ENCODE results near the gene NTF3.

The NTF3 gene

DNA sequence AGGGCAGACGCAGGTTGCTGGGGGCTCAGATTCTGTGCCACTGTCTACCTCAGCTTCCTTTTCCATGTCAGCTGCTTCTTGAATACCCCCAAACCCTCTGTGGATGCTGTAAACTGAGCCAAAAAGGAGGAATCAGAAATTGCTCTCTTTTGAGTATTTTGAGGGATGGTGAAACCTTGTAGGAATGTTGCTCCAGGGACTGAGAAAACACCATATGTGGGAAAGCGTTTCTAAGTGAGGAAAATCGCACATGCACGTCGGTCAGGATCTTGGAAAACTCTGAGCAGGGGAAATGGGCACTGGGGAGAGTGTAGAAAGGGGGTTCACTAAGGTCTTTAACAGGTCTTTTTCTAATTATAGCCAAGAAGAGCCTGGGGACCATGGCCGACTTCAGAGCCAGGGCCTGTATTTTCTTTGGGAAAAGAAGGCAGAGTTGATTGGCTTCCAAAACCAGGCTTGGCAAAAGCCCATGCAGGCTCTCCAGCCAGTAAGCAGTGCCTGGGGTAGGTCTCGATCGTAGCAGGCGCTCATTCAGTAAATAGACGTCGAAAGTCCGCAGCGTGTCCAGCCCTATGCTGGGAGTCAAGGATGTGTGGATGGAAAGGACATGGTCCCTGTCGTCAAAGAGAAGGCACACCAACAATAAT, 58.0 kb downstream of the NTF3 start:
- no peak for DNase-seq

DNA sequence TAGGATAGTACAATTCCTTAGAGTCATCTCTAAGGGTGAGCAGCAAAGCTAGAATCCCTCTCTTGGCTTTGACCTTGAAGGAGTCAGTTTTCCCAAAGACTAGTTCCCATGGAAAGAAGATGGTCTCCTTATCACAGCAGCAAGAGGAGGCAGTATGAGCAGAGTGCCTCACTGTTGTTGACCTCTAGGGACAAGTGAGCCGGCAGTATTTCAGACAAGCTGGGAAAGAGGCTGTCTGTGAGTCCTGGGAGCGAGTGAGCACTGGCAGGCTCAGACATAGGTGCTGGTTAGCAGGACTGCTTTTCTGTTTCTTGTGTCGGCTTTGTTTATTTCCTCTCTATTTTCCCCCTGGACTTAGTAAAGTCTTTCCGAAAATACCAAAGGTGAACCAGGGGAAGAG, 60.7 kb downstream of the NTF3 start:
- DNase-seq: no peak

DNA sequence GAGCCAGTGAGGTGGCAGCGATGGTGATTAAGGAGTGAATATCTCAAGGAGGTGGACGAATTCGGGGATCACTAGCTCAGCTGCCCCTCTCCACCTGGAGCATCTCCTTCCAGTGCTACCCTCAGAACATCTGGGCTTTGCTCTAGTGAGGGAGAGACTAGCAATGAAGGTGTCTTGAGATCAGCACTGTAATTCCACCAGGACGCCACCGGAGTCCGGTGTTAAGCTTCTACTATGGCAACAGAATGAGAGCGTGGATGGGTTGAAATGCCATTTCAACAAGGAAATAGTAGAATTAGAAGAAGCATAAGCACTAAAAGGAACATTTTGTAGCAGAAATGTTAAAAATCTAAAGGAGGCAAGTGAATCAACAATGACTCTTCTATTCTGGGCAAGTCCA, 61.1 kb downstream of the NTF3 start:
- no peak for DNase-seq

DNA sequence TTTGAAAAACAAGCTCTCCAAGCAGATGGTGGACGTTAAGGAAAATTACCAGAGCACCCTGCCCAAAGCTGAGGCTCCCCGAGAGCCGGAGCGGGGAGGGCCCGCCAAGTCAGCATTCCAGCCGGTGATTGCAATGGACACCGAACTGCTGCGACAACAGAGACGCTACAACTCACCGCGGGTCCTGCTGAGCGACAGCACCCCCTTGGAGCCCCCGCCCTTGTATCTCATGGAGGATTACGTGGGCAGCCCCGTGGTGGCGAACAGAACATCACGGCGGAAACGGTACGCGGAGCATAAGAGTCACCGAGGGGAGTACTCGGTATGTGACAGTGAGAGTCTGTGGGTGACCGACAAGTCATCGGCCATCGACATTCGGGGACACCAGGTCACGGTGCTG, 62.4 kb downstream of the NTF3 start:
- DNase-seq: no peak

DNA sequence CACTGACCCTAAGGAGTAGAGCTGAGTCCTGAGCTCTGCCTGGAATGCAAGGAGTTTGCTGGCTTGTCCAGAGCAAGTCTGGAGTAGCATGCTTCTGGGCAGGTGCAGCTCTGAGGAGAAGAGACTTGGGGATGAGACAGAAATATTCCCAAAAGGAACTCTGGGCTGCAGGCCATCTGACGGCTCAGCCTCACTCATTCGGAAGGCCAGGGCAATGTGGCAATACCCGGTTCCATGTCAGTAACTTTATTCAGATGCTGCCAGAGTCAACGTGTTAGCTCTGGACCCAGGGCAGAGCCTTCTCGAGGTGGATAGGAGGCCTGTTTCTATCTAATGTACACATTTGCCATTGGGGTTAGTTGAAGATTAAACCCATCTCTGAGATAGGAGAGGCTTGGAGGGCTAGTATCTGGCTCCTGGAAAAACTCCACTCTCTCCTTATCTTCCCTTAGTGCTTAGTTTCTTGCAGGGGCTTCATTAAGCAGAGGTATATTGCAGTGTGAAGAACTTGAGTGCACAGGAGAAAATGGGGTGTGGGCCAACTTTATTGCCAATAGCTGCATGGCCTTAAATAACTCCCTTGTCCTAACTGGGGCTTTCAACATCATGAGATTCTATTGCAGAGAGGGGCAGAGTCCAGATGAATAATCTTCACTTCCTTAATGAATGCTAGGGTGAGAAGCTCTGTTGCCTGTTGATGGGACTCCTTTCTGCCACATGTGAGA, 65.6 kb downstream of the NTF3 start:
- DNase-seq: no peak

DNA sequence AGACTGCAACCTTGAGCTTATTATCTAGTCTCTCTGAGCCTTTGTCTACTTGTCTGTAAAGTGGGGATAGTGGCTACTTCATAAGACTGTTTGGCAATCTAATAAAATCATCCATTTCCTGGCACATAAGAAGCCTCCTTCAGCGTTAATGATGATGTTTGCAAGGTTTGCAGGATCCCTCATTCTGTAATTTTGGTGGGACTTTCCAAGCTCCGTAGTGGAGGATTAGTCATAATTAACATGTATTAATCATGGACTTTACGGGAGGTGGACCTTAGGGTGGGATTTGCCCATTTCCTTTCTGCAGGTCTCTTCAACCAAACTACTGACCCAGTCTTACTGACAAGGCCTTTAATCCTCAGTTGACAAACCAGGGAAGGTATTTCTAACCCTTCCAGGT, 66.2 kb downstream of the NTF3 start:
- DNase-seq: no peak

DNA sequence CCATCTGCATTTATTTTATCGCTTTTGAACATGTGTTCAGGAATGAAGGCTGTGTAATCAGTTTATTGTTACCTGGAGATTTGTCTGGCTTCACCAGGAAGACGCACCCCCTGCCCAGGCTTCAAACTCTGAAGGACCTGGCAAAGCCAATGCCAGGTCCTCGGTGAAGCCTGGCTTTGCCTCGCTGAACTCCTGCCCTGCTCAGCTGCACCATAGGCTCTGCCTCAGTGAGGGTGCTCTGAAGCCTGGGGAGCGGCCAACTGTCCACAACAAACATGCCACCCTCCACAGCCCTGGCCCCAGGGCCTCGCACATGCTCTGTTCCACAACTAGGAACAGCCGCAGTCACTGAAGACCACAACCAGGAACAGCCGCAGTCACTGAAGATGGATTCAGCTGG, 66.9 kb downstream of the NTF3 start:
- DNase-seq: no peak

DNA sequence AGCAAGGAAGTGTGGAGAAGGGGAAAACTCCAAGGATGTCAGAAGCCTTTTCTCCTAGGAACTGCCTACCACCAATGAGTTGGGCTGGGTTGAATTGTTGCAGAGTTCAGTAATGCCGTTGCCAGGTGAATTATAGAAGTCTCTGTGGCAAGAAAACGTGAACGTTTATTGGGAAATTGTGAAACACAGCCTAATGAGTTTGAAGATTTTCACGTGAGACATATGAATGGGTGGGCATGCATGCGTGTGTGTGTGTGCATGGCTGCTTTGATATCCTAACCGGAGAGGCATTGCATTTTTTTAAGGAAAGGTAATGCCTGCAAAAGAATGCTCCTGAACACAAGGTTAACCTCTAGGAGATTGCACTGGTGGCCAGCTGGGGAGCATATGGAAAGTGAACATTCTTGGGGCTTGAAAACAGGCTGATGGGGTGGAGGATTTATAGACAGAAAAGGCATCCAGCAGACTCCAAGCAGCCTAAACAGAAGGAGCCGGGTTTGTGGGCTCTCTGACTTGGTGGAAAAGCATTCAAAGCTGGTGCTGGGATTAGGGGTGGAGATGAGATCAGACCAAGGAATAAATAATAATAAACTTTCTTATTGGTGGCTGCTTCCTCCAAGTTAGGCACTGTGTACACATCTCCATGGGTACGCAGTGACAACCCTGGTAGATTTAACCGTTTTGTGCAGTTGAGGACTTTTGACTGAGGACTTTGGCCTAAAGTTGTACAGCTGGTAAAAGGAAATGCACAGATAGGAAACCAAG, 67.8 kb downstream of the NTF3 start:
- no peak for DNase-seq

DNA sequence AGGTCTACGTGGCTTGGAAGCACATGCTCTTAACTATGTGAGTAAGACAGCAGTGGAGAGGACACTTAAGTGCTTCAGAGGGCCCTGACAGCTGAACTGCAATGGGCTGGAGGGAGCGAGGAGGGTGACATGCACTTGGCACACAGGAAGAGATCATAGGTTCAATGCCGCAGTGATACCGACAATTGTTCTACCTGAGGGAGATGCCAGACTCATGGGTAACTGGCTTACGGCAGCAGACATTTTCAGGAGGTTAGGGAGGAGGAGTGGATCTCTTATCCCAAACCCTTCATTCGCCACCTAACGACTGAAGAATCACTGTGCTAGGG, 68.4 kb downstream of the NTF3 start:
- no peak for DNase-seq

DNA sequence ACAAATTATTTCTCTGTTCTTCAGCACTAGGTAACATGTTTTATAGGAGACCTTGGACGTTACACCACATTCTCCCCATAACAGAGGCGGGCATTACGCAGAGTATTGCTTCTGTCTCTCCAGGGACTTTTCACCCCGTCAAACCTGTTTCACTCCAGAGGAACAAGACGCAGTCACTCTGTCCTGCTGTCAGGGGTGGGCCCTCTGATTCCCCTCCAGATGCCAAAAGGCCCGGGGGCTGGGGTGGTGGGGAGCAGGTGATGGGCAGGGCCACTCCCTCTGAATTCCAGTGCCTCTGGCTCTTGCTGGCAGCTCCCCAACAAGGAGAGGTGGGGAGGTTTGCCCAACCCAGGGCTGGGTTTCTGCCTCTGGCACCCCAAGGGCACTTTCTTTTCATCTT, 71.9 kb downstream of the NTF3 start:
- no peak for DNase-seq

DNA sequence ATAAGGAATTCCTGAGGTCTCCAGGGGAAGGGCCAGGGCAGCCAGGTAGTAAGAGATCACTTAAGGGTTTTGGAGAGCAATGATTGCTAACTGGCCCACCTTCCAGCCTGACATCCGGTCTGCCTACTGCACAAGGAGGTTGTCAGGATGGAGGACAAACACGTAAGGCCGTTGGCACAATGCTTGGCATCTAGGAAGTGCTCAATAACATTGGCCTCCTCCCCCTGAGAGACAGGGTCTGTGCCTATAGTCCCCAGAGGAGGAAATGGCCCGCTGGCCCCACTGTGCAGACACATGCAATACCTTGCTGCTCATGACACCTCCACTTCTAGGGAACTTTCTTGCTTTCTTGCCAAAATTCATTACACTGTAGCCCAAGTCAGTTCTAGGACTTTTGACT, 73.2 kb downstream of the NTF3 start:
- DNase-seq: no peak

DNA sequence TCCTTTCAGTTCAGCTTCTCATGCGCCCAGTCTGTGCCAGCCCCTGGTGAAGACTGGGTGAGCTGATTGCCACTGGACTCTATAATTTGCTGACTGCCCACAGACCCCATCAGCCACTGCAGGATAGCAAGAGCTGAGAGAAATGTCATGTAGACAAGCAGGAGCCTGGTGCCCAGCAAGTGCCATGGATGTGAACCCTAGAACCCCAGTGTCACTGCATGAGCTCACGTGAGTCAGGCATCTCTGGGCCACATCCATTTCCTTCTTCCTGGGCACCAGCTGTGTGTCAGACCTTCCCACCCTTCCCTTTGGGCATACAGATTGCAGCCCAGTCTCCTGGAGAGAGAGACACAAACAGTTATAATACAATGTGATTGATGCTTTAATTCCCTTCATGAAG, 73.8 kb downstream of the NTF3 start:
- no peak for DNase-seq

DNA sequence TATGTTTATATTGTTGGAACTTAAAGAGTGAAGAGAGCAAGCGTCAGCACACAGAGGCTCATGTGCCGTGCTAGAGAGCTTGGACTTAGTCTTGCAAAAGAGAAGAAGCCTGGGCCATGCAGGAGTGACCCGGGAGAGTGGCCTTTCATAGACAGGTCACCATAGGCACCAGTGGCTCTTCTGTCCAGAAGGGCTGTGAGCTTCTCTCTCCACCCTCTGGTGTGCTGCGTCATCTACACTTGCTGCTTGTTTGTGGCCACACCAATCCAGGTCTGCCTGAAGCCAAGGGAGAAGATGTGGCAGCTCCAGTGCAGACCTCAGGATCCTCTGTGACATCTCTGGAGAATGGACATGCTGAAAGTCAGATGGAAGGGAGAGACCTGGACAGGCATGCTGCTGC, 74.4 kb downstream of the NTF3 start:
- DNase-seq: no peak

DNA sequence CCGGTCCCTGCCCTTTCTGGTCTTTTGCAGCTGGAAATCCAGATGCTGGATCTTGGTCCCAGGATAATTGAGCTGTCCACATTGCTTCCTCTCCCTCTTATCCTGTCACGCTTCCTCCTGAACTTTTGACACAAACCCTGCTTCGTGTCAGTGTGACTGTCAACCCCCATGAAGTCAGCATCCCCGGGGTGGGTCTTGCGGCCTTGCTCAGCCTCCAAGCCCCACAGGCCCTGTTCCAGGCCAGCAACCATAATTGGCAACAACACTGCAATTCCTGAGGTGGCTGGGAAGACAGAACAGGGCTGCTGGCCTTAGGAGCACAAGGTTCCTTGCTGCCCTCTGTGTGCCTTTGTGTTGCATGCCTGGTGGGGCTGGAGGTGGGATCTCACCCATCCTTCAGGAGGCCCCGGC, 74.9 kb downstream of the NTF3 start:
- no peak for DNase-seq

DNA sequence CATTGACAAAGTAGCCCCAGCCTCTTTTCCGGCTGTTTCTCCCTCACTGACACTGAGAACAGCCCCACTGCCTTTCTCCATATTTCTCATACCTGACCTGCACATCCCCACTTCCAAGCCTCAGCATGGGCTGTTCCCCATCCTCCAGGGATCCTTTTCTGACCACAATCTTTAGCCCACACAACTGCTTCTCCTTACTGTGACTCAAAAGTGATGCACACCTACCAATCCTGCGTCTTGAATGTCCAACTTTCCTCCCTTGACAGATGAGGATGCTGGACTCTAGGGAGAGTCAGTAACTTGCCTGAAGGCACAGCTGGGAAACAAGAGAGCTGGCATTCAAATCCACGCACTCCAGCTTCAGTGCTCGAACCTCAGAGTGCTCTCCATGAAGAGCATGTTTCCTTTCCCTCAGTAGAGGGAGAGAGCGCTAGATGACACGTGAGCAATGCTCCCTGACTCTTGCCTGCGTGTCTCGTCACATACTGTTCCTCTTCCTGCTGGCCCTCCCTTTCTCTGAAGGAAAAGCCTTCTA, 75.6 kb downstream of the NTF3 start:
- no peak for DNase-seq

DNA sequence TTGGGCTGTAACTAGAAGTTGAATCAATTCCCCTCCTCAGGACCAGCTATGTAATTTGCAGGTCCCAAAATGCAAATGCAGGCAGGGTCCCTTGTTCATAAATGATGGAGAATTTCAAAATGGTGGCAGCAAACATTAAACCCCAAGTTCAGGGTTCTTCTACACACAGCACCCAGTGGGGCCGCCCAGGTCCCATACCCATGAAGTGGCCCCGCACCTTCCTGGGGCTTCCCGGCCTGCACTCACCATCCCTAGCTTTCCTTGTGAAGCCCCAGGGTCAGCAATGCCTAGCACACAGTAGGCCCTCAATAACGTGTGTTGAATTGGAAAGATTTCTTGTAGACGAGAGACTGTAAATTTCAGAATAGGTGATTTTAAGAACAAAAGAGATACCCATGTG, 76.0 kb downstream of the NTF3 start:
- no peak for DNase-seq

DNA sequence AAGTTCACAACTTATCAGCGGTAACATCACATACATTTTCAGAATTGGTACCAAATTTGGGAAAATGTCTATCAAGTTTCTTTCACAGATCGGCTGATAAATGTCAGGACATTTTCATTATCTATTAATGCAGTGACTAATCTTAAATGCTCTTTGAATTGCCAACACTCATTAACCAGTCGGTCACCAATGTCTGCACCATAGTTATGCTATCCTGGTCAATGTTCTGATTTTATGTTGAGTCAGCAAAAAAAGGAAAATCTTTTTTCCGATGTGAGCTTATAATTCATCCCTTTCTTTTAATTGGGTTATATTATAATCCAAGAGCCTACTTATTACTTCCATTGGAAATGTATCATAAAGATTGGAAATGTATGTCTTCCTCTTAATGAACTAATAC, 77.2 kb downstream of the NTF3 start:
- DNase-seq: no peak

DNA sequence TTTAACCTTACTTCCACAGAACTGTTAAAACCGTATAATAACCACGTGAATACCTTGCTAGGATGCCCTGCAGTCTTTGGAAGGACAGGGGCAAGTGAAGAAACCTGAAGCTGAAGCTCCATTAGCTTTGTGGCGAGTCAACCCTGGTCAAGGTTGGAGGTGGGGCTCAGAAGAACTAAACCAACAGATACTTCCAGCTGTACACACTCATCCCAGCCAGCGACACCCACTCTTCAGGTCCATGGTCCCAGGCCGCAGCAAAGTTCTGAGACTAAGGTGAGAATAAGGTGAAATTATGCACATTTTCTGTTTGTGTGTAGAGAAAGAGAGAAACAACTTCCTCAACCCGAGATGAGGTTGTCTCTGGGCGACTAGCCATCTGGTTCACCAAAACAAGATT, 77.6 kb downstream of the NTF3 start:
- DNase-seq: no peak

DNA sequence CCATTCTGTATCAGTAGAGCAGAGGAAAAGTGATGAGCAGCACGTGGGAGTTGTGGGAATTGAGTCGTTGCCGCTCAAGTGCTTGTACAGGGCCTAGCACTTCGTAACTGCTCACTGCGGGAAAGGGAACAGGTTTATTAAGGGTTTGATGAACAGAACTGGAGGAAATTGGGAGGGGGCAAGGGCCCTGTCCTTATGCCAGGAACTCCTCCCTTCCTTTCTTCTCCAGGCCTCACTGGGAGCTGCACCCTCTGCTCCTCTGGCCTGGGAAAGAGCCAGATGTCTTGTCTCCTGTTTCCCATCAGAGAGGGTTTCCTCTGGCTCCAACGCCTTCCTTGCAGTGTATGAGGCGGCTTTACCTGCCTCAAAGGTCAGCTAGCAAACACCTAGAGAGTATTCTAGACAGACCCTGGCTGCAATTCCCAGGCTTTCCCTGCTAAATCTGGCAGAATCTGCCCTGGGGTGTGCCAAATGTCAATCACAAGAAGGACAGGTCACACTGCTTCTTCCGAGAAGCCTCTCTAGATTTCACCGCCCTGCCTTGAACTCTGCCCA, 78.4 kb downstream of the NTF3 start:
- no peak for DNase-seq

DNA sequence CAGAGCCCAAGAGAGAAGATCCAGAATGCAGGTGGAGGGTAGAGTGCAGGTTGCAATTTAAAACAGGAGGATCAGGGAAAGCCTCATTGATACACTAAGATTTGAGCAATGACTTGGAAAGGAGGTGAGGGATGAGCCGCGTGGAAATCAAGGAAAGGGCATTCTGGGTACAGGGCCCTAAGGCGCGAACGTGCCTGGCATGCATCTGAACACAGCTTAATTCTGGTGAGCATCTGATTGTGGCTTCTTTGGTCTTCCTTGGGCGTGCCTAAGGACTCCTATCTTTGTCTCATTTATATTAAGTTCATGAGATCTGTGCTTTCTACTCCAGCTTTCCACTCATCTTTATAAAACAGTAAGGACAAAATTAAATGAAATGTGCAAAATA, 79.3 kb downstream of the NTF3 start:
- no peak for DNase-seq

DNA sequence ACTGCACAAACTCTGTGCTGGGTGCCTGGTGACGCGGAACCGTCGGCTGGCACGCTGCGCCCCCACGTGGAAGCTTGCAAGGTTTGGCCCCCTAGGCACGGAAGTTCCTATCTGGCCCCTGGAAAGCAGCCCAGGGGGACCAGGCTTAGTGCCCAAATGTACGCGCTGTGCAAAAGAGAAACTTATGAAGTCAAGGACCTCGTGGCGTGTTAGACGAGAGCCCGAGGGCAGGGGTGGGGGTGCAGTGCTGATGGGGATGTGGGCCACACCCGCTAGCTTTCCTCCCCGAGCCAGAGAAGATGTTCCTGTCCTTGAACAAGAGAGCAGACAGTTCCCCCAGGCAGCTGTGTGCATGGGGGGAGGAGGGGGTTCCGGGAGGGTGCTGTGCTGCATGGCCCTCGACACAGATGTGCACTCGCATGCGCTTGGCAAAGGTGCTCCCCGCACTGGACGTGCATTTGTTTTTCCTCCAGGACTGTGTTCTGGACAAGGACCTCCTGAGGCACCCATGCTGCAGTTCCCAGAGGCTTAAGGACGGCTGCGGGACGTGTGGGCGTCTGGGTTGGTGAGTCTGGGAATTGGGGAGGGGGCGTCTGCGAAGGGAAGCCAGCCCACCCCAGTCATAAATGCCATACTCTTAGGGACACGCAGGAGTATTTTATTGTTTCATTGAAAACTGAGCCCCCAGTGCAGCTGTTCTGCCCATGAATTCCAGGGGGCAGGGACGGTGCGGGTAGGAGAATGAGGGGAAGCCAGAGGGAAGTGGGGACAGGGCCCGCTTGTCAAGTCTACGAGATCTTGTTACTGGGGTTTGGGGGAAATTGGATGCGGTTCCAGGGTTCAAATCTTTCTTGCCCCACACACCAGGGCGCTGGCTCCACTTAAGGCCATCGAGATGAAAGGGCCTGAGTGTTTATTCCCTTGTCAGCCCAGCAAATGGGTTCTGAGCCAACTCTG, 80.0 kb downstream of the NTF3 start:
- peak in 1 of 2 donors; percentile 4 for DNase-seq

DNA sequence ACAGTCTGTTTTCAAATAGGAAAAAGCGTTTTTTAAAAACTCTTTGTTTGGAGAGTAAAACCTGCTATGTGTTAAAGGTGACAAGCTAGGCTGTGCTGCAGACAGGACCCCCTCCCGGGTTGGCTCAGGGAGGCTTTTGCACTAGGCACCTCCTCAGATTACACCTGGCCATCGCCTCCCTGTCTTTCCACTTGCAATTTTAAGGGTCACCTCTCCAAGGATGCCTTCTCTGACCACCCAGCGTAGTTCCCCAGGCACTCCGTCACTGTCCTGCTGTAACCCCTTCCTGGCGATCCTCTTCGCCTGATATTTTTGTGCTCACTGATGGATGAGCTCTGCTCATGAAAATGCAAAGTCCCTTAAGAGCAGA, 80.7 kb downstream of the NTF3 start:
- DNase-seq: no peak

DNA sequence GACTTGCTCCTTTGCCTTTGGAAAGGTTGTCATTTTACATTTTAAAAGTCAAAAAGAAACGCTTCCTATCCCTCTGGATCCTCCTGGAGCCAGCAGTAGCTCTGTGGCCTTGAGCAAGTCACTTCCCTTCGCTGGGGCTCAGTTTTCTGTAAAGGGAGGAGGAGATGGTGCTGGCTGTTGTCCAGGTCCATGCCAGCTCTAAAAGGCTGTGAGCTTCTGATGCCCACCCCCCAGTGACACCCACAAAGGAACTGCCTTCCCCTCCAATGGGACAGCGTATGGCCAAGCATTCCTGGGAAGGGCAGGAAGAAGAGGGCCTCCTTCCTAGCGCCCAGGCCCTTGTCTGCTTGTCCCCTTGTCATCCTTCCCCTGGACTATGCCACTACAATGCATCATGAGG, 81.5 kb downstream of the NTF3 start:
- no peak for DNase-seq
